Measurements from ENCODE around the gene RTN1.

The RTN1 gene

DNA sequence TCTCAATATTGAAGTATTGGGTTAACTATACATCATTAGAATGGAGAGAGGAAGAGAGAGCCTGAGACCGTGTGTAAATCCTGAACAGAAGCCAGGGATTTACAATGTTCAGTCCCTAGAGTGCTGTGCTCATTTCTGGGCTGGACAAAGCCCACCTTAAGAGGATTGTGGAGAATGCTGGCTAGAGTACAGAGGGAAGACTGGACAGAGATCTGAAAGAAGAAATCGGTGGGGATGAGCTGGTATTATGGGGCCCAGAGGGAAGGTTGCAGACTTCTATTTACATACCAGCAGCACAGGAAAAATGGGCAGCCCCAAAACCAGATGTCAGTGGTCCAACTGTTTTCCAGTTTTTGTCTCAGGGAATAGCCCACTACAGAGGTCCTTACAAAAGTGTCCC is 42.3 kb downstream of the RTN1 start:
- TF ChIP-seq, protein P1, sequence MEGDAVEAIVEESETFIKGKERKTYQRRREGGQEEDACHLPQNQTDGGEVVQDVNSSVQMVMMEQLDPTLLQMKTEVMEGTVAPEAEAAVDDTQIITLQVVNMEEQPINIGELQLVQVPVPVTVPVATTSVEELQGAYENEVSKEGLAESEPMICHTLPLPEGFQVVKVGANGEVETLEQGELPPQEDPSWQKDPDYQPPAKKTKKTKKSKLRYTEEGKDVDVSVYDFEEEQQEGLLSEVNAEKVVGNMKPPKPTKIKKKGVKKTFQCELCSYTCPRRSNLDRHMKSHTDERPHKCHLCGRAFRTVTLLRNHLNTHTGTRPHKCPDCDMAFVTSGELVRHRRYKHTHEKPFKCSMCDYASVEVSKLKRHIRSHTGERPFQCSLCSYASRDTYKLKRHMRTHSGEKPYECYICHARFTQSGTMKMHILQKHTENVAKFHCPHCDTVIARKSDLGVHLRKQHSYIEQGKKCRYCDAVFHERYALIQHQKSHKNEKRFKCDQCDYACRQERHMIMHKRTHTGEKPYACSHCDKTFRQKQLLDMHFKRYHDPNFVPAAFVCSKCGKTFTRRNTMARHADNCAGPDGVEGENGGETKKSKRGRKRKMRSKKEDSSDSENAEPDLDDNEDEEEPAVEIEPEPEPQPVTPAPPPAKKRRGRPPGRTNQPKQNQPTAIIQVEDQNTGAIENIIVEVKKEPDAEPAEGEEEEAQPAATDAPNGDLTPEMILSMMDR (IDR thresholded peaks at IDR 0.05; ENCODE audit: insufficient read depth, low read depth, low read length, missing control alignments) = no peak
- no peak for DNase-seq (ENCODE audit: low read depth)
- H3K4me3 ChIP-seq (ENCODE audit: low read length) = no peak overlapping the region

DNA sequence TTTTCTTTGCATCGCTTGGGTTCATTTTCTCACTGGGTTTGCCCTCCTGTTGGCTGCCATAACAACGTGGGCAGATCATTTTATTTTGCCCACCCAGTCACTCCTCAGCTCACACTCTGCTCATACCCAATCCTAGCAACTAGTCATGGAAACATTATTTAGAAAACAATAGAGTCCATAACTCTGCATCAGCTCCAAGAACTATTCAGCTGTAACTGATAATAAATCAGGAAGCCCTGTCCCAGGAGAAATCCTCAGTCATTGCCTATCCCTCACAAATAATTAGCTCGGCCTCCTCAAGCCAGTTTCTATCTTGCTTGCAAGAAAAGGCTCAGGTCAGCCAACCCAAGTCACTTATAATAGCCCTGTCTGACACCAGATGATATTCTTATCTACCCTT is 43.2 kb downstream of the RTN1 start:
- no peak for DNase-seq (ENCODE audit: low read depth)
- TF ChIP-seq, protein P1 (IDR thresholded peaks at IDR 0.05; ENCODE audit: insufficient read depth, low read depth, low read length, missing control alignments) = no peak

DNA sequence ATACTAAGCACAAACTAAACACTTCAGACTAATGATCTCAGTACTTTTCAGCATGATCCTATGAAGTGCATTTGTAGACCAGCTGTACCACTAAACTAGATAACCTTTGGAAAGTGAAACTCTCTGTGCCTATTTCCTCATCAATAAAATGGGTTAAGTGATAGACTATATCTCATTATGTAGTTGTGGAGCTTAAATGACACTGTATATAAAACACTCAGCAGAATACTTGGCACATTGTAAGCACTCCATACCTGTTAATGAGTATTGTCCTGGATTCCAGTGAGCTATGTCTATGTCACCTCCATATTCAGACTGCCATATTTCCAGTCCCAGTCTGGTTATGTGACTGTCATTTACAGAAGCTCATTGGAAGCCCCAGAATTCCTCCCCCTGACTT is 44.4 kb downstream of the RTN1 start:
- DNase-seq (ENCODE audit: low read depth) = no peak
- TF ChIP-seq, protein P1 (IDR thresholded peaks at IDR 0.05; ENCODE audit: insufficient read depth, low read depth, low read length, missing control alignments) = no peak
- no peak overlapping the region for H3K4me3 ChIP-seq (ENCODE audit: low read length)

More for the DNA sequence above, 43.2 kb downstream of the RTN1 start:
- no peak overlapping the region for H3K4me3 ChIP-seq (ENCODE audit: low read length)

DNA sequence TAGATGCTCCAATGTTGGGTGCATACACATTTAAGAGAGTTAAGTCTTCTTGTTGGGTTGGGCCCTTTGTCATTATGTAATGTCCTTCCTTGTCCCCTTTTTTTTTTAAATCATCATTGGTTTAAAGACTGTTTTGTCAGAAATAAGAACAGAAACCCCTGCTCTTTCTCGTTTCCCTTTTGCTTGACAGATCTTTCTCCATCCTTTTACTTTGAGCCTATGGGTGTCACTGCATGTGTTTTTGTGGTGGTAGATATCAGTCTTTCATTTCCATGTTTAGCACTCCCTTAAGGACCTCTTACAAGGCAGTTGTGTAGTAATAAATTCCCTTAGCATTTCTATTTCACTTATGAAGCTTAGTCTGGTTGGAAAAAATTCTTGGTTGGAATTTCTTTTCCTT is 47.4 kb downstream of the RTN1 start:
- no peak overlapping the region for H3K4me3 ChIP-seq (ENCODE audit: low read length)
- TF ChIP-seq, protein P1 (IDR thresholded peaks at IDR 0.05; ENCODE audit: insufficient read depth, low read depth, low read length, missing control alignments) = no peak
- no peak for DNase-seq (ENCODE audit: low read depth)

DNA sequence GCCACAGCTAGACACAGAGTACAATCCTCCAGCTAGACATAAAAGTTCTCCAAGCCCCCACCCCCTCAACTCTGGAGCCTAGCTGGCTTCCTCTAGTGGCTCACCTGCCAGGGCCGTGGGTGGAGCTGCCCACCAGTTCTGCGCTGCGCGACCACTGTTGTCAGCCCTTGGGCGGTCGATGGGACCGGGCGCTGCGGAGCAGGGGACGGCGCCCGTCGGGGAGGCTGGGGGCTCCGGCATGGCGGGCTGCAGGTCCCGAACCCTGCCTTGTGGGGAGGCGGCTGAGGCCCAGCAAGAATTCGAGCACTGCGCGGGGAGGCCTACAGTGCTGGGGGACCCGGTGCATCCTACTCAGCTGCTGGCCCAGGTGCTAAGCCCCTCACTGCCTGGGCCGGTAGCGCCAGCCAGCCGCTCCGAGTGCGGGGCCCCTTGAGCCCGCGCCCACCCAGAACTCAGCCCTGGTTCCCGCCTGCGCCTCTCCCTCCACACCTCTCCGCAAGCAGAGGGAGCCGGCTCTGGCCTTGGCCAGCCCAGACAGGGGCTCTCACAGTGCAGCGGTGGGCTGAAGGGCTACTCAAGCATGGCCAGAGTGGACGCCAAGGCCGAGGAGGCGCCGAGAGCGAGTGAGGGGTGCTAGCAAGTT is 51.0 kb downstream of the RTN1 start:
- TF ChIP-seq, protein P1 (IDR thresholded peaks at IDR 0.05; ENCODE audit: insufficient read depth, low read depth, low read length, missing control alignments) = no peak
- no peak for DNase-seq (ENCODE audit: low read depth)
- H3K4me3 ChIP-seq (ENCODE audit: low read length) = no peak overlapping the region

DNA sequence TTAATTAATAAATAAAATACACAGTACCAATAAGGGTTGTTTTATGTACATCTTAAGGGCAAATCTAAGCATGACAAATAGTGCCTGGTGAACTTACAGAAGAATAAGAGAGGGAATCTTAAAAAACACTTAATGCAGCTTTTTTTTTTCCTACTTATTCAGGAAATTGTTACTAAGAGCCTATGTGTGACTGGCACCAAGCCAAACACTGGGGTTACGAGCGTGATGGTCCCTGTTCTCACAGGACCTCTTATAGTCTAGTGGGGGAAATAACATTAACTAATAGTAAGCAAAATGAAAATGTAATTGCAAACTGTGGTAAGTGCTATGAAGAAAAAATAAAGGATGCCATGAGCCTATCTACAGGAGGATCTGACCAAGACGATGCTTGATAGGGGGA is 53.6 kb downstream of the RTN1 start:
- H3K4me3 ChIP-seq (ENCODE audit: low read length) = no peak overlapping the region
- no peak for DNase-seq (ENCODE audit: low read depth)
- TF ChIP-seq, protein P1 (IDR thresholded peaks at IDR 0.05; ENCODE audit: insufficient read depth, low read depth, low read length, missing control alignments) = no peak

DNA sequence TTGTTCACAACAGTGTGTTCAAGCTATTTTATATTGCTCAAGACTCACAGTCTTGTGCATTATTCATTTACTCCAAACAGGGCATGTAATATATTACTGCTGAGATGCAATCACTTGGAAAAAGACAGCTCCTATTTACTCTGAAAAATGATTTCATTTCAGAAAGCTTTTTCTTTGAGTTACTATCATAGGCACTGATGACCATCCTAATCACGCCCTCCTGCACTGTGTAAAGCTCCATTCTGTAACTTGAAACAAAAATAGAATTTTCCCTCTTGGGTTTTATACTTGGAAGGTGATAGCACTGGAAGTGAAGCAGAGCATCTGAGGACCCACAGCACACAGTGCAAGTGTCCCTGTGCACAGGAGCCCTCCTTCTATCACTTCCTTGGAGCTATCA is 55.6 kb downstream of the RTN1 start:
- H3K4me3 ChIP-seq (ENCODE audit: low read length) = no peak overlapping the region
- no peak for DNase-seq (ENCODE audit: low read depth)
- TF ChIP-seq, protein P1 (IDR thresholded peaks at IDR 0.05; ENCODE audit: insufficient read depth, low read depth, low read length, missing control alignments) = no peak

Measured in epithelial cell of esophagus (primary cell).